ENCODE data around the gene RER1. TPM values are rescaled to one million over a fixed set of nuclear protein-coding genes. Genes with fewer than 3 reads are reported as not detected.

Gene RER1
- total RNA-seq, 2 donors from 2014 or later = 114 TPM

DNA sequence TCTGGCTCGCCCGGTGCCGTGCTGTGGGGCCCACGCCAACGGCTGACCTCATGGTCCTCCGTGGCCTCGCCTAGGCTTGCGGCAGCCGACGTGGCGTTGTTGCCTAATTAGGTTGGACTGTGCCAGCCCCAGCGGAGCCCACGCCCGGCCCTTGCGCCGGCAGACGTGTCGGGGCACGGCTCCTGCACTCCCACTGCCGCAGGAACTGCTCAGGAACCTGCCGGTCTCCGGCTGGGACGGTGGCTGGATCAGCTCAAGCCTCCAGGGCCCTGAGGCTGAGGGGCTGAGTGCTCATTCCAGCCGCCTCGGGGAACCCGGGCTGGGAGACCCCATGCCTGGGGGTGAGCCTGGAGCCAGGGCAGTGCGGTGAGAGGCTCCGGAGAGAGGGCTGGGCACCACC, 36.8 kb downstream of the RER1 start:
- H3K27ac Mint-ChIP-seq = no peak overlapping the region
- Histone ChIP-seq H3K9ac (ENCODE audit: extremely low read depth, low read length, poor library complexity, severe bottlenecking) (no peak overlapping the region), H3K4me3 (ENCODE audit: low read length) (no peak overlapping the region), H3K27ac (ENCODE audit: low read depth, low read length) (no peak overlapping the region), H3K36me3 (ENCODE audit: control insufficient read depth, insufficient read depth, low read length) (no peaks in the 10 kb centered on the region), H3K9me3 (ENCODE audit: control insufficient read depth, low read length) (peaks cover under 1% of the 10 kb centered on the region), H3K4me1 (ENCODE audit: control insufficient read depth, insufficient read depth, low read length) (no peaks in the 10 kb centered on the region), H3K27me3 (ENCODE audit: control insufficient read depth, insufficient read depth, low read length, poor library complexity, severe bottlenecking) (no peaks in the 10 kb centered on the region)
- H3K27me3 Mint-ChIP-seq (ENCODE audit: insufficient read depth) = peaks cover under 1% of the 10 kb centered on the region
- no peak overlapping the region for H3K4me3 Mint-ChIP-seq
- peaks cover 17% of the 10 kb centered on the region for H3K9me3 Mint-ChIP-seq
- WGBS, 2 experiments (ENCODE audit: insufficient coverage in 1 of 2, insufficient read length in 1 of 2) = 94 to 96% methylated on average over 27 to 28 of the region's 28 CpGs
- H3K36me3 Mint-ChIP-seq (ENCODE audit: low read depth) = no peaks in the 10 kb centered on the region
- no peak for TF ChIP-seq CTCF (conservative IDR thresholded peaks at IDR 0.05)
- no peak for DNase-seq
- H3K4me1 Mint-ChIP-seq = no peaks in the 10 kb centered on the region

DNA sequence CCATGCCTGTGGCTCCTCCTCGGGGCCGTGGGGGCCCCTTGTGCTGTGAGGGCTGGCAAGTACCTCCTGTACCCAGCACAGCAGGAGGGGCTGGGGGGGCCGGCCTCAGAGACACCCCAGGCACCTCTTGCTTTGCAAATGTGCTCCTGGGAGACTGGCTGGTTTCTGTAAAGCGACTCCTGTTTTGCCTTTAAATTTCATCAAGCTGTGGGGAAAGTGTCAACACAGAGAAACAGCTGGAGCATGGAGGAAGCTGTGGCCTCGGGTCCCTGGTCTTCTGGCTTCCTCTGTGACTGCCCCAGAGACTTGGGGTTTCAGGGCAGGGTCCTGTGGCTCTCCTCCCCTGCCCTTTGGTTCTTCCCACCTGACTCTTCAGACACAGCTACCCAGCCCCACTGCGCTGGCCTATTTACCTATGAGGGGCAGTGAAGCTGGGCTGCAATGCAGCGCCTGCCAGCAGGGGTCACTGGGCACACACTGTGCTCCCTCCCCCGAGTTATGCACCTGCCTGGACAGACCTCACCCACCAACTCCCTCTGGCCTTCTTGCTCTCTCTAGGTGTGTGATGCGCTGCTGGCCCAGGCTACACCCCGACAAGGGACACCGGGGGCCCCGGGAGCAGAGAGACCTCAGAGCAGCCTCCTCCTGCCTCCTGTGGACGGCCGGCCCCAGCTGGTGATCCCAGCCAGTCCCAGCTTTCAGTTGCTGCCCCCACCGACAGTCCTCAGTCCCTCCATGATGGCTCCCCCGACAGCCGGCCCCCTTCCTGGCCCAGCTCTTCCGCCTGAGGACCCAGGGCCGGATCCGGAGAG, 38.3 kb downstream of the RER1 start:
- Histone ChIP-seq H3K36me3 (ENCODE audit: control insufficient read depth, insufficient read depth, low read length) (no peaks in the 10 kb centered on the region), H3K4me3 (ENCODE audit: low read length) (no peak overlapping the region), H3K9me3 (ENCODE audit: control insufficient read depth, low read length) (no peaks in the 10 kb centered on the region), H3K9ac (ENCODE audit: extremely low read depth, low read length, poor library complexity, severe bottlenecking) (no peak overlapping the region), H3K27me3 (ENCODE audit: control insufficient read depth, insufficient read depth, low read length, poor library complexity, severe bottlenecking) (no peaks in the 10 kb centered on the region), H3K27ac (ENCODE audit: low read depth, low read length) (no peak overlapping the region), H3K4me1 (ENCODE audit: control insufficient read depth, insufficient read depth, low read length) (no peaks in the 10 kb centered on the region)
- H3K4me3 Mint-ChIP-seq = no peak overlapping the region
- DNase-seq = peak; percentile 77
- H3K27me3 Mint-ChIP-seq (ENCODE audit: insufficient read depth) = peaks cover 3% of the 10 kb centered on the region
- no peak overlapping the region for H3K27ac Mint-ChIP-seq
- peaks cover 11% of the 10 kb centered on the region for H3K9me3 Mint-ChIP-seq
- H3K4me1 Mint-ChIP-seq = no peaks in the 10 kb centered on the region
- H3K36me3 Mint-ChIP-seq (ENCODE audit: low read depth) = no peaks in the 10 kb centered on the region
- peak; percentile 67 for TF ChIP-seq CTCF (conservative IDR thresholded peaks at IDR 0.05)
- 87 to 90% methylated on average over 14 to 20 of the region's 20 CpGs for WGBS, 2 experiments (ENCODE audit: insufficient coverage in 1 of 2, insufficient read length in 1 of 2)

DNA sequence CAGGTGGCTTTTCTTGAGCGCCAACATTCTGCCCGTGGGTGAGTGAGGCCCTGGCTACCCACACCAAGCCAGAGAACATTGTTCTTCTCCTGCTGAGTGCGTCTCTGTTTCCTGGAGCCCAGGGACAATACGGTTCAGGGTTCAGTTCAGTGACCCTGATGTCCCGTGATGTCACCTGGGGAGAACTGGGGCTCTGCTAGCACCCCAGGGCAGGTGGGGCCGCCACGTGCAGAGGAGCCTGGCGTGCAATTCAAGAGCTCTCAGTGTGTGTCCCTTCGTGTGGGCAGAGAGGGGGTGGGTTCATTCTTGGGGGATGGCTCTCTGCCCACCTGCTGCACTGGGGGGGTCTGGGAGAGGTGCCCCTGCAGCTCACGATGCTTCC, 38.9 kb downstream of the RER1 start:
- peaks cover 3% of the 10 kb centered on the region for H3K27me3 Mint-ChIP-seq (ENCODE audit: insufficient read depth)
- no peaks in the 10 kb centered on the region for H3K36me3 ChIP-seq (ENCODE audit: control insufficient read depth, insufficient read depth, low read length)
- no peaks in the 10 kb centered on the region for H3K4me1 ChIP-seq (ENCODE audit: control insufficient read depth, insufficient read depth, low read length)
- no peak overlapping the region for H3K9ac ChIP-seq (ENCODE audit: extremely low read depth, low read length, poor library complexity, severe bottlenecking)
- H3K27ac Mint-ChIP-seq = no peak overlapping the region
- no peak overlapping the region for H3K4me3 Mint-ChIP-seq
- 90 to 93% methylated on average over 9 to 10 of the region's 10 CpGs for WGBS, 2 experiments (ENCODE audit: insufficient coverage in 1 of 2, insufficient read length in 1 of 2)
- no peaks in the 10 kb centered on the region for H3K4me1 Mint-ChIP-seq
- H3K9me3 ChIP-seq (ENCODE audit: control insufficient read depth, low read length) = no peaks in the 10 kb centered on the region
- no peak for DNase-seq
- no peaks in the 10 kb centered on the region for H3K27me3 ChIP-seq (ENCODE audit: control insufficient read depth, insufficient read depth, low read length, poor library complexity, severe bottlenecking)
- H3K27ac ChIP-seq (ENCODE audit: low read depth, low read length) = no peak overlapping the region
- H3K36me3 Mint-ChIP-seq (ENCODE audit: low read depth) = no peaks in the 10 kb centered on the region
- no peak for TF ChIP-seq CTCF (conservative IDR thresholded peaks at IDR 0.05)
- no peak overlapping the region for H3K4me3 ChIP-seq (ENCODE audit: low read length)
- H3K9me3 Mint-ChIP-seq = peaks cover 11% of the 10 kb centered on the region
